NCI-H1105 treated with DMSO at 0.1 percent for 48 hours (cell line): ENCODE data around the gene RAI1.

Experiments used
- DNase-seq: peaks from one replicate; lab custom pipeline; 2025; lab: John Stamatoyannopoulos, UW

The RAI1 gene

DNA sequence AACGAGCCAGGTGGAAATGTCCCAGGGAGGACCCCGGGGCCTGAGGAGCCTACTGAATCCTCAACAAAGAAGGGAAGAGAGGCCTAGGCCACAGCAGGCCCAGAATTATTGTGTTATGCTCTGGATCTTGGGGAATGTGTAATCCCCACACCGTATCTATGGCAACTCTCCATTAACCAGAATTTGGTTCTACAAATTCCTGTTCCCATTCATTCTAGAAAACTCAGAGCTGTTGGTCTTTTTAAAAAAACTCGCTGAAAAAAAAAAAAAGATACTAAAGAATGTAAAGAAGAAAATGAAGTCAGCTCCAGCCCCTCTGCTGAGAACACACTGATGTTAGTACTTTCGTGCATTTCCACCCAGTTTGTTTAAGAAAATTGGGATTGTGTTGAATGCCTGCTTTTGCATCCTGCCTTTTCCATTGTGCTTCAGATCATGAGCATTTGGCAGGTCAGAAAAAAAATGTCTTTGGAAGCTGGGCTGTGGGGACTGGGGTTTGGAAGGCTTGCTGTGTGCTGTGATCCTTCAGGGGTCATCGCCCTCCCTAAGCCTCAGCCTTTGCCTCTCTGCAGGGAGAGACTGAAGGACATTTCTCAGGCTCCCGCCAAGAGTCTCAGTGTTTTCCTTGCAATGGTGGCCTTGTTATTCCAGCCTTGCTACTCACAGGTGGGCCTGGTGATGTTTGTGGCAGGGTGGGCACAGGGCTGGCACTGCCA lies 86.1 kb downstream of the RAI1 start:
- DNase-seq = no peak

DNA sequence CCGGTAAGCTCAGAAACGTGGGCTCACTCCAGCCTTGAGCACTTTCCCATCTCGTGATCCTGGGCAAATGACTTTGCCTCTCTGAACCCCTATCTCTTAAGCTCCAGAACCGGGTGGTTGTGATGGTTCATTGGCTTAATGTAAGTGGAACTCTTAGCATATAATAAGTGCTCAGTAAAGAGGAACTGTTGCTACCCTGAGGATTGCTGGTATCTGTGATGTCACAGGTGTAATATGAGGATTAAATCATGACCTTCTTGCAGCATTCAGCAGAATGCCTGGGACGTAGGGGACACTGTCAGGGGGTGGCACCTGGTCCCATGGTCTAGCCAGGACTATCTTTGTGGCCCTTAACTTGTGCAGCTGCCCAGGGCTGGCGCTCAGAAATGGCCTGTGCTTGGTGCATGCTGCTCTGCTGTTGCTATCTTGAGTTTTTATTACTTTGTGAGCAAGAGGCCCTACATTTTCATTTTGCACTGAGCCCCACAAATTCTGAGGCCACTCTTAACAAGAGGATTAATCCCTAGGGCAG lies 86.7 kb downstream of the RAI1 start:
- no peak for DNase-seq

- DNase-seq = no peak
Measured at GRCh38 chr17:17768424-17769088, 87.3 kb downstream of the RAI1 start.

DNA sequence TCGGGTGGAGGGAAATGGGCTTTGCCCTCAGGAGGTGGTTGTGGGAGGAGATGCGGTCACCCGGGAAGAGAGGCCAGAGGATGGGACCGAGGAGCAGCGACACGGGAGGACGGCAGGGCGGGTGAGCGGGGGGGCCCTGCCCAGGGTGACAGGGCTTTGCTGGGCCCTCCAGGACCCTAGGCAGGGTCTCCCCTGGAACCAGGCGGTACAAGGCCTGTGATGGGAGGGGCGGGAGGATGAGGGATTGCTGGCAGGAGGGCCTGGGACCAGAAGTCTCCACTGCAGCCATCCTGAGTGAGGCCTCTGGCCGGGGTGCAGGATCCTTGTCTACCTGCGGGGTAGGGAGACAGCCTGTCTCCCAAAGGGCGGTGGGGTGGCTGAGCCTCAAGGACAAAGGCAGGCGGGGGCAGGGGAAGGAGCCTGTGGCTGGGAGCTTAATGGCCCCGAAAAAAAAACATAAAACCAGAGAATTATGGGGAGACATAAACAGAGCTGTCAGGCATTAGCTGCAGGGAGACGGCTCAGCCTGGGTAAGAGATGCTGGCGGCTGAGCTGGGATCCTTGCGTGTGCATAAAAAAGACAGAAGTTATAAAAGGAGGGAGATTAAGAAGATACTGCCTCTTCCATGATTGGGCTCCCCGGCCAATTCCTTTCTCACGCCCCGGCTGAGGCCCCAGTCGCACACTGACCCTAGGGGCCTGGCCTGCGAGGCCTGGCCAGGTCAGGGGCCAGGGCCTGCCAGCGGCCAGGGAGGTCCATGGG lies 88.8 kb downstream of the RAI1 start:
- DNase-seq = no peak

- no peak for DNase-seq
Measured at GRCh38 chr17:17770632-17771044, 89.4 kb downstream of the RAI1 start.

DNA sequence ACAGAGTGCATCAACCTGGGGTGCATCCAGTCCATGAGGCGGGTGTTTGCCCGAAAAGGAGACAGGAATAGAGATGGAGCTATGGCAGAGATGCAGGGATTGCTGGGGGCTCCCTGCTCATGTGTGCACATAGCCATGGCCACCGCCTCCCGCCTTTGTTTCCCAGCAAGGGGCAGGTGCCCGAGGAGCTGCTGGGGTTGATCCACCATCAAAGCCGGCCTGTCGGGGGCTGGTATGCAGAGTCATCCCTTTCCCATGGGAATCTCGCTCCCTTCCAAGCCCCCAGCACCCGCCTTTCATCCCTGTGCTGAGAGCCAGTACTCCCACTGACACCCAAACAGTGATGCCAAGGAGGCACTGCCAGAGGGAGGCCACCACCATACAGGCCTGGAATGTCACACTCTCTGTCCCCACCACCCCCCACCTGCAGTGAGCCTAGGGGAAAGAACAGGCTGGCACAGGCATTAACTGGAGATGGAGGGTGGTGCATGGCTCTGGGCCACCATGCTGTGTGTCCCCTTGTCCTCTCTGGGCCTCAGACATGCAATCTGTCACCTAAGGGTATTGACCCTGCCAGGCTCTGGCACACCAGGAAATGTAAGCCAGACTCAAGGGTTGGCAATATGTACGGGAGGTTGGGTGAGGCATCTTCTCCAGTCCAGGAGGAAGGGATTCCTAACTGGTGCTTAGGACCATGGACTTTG lies 90.4 kb downstream of the RAI1 start:
- no peak for DNase-seq

GRCh38 chr17:17772231-17772630 lies 91.0 kb downstream of the RAI1 start:
- no peak for DNase-seq

DNA sequence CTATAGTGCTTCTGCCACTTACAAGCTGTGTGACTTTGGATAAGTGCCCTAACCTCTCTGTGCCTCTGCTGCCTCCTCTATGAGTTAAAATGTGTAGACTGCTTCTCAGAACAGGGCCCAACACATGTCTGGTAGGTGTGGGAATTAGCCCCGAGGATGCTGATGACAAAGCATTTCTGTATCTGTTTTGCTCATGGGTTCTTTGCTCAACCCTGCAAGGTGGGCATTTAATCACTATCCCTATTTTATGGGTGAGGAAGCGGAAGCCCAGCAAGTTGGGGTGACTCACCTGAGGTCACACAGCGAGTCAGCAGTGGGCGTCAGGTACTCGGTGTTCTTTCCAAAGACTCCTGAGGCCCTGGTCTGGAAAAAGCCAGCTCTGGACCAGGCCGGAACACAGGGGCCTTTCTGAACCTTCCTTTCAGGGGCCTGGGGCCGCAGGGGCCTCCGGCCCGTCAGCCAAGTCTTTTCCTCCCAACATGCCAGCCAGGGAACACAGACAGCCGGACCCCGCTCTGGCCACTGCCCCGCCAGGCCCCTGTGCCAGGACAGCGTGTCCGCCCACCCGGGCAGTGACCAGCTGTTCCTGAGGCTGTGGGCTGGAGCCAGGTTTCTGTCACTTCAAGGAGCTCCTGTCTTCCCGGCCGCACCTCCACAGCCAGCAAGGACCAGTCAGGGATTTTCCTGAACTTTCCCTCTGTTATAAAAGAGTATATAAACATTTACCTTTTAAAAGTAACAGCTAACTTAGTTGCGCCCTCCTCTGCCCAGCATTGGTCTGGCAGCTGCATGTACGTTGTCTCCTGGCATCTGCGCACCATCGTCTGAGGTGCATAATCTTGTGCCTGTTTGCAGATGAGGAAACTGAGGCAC lies 93.0 kb downstream of the RAI1 start:
- DNase-seq = no peak

DNA sequence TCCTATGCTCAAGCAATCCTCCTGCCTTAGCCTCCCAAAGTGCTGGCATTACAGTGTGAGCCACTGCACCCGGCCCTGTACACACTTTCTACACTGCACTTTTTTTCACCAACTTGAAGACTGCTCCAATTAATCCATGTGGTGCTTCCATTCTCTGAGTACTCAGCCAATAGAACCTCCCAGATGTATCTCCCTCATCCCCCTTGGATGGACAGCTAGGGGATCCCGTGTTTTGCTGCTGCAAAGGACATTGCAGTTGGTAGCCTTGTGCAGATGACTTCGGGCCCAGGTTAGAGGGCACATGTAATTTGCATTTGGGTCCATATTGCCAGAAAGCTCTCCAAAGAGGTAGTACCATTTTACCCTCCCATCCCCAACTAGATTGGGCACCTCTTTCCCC lies 95.6 kb downstream of the RAI1 start:
- no peak for DNase-seq

DNA sequence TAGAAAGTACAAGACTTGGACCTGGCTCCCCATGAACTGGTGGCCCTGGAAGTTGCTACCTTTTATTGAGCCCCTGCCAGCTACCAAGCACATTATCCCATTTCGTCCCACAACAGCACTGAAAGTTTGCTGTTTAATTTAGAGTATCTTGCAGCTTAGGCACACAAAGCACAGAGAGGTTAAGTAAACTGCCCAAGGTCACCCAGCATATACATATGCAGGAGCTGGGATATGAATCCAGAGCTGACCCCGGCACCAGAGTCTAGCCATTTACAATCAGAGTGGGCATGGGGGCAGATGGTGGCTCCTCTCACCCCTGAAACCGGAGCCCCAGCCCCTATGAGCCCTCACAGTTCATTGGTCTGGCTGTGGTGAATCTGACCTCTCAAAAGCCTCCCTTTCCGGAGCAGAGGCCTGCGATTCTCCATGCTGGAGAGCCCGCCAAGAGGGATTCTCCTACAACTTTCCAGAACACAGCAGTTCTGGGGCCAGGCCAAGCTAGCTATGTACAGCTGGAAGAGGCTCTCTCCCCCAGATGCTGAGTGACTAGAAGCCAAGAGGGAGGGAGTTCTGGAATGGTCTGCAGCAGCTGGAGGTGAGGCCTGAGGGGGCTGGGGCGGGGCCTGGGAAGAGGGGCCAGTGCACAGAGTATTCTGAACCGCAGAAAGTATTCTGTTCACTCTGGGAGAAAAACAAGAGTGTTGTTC lies 97.2 kb downstream of the RAI1 start:
- no peak for DNase-seq

DNA sequence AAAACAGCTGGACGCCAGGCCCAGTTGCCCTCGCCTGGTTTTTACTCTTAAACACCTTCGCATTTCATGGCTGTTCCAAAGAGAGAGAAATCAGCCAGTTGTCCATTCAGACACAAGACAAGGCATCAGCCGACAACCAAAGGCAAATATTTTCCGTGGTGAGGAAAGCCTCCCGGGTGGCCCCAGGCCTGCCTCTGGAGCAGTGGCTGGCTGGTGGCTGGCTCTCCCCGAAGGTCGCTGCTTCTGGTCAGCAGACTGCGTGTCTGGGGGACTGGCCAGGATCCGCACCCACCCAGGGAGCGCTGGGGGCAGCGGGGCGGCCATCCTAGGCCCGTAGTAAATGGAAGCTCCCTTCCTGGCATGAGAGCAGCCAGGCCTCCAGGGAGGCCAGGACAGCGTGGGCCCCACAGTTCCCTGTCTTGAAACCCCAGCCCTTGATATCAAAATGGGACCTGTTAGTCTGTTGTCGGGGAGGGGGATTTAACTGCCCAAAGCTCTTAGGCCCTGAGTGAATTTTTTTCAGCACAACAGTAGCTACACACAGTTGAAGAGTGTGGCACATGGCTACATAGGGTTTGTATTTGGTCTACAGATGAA lies 97.9 kb downstream of the RAI1 start:
- DNase-seq = no peak

DNA sequence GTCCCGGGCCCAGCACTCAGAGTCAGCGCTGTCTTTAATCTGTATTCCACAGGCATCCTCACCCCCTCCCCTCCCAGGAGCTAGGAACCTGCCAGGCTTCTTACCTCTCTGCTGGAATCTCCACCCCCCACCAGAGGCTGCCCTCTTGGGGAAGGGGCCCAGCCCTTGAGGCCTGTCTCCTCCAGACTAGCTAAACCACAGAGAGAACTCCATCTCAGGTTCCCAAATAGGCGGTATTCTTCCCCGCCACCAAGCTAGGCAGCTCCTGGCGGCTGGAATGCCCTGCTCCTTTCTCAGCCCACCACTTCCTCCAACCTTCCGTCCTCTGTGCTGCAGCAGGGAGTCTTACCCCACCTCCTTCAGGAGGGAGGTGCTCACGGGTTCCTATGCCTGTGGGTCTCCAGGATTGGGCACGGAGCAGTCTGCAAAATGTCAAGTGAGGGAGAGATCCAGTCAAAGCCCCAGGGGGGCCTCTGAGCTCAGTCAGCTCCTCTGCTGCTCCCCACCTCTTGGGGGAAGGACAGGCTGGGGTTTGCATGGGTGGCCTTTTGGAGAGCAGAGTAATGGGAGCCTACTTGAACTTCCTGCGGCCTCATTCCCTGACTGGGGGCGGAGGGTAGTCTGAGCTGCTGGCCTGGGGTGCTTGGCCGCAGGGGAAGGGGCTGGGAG lies 99.8 kb downstream of the RAI1 start:
- no peak for DNase-seq

DNA sequence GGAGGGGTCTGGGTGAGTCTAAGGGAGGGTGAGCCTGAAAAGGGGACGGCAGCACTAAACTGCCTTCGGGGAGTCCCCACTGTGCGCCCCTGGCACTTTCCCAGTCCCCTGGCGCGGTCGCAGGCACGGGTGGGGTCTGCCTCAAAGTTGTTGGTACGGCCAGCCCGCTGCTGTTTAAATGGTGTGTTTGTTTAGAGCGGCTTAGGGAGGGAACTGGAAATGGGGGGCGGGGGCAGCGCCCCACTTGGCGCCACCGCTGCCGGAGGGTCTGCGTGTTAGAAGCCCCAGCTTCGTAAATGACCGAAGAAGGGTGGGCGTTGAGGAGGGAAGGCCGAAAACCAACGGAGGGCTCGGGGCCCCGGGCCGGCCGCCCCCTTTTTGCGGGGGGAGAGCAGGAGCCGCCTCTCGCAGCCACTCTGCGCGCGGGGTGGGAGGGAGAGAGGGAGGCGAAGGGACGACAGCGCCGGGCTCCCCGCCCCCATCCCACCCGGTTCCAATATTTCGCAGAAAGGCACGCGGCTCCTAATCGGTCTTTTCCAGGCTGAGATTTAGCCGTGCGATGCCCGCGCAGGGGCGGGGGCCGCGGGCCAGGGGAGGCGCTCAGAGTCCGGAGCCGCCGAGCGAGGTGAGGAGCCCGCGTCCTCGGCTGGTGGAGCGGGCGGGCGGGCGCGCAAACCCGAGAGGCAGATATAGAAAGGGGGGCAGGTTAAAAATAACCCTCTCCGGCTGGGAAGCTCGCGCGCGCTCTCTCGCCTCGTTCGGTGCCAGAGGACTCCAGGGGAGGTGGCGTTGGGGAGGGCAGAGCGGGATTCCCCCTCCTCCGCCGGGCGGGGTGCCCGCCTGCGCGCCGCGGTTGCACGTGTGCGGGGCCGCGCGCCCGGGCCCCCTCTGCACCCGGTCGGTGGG lies 100.6 kb downstream of the RAI1 start:
- peak; percentile 83 for DNase-seq

DNA sequence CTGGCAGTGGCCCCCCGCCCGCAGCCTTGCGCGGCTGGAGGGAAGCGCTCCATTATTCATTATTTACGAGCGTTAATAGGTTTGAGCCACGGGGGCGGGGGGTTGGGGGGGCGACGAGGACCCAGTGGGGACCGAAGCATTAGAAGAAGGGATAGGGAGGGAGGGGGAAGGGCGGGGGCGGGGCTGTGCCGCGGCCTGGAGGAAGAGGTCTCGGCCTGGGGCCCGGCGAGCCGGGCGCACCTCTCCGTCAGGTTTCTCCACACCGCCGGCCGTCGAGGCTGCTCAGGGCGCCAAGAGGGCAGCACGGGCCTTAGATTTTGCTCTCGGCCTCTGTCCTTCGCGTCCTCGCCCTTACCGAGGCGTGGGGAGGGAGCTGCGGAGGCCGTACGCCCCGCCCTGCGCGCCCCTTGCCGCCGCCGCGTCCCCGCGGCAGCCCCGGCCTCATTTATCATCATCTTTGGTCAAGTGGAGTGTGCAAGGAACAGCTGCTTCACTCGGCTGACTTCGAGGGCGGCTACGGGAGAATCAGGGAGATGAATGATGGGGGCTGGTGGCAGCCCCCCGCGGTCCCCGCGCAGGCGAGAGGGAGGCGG lies 101.4 kb downstream of the RAI1 start:
- peak; percentile 60 for DNase-seq

DNA sequence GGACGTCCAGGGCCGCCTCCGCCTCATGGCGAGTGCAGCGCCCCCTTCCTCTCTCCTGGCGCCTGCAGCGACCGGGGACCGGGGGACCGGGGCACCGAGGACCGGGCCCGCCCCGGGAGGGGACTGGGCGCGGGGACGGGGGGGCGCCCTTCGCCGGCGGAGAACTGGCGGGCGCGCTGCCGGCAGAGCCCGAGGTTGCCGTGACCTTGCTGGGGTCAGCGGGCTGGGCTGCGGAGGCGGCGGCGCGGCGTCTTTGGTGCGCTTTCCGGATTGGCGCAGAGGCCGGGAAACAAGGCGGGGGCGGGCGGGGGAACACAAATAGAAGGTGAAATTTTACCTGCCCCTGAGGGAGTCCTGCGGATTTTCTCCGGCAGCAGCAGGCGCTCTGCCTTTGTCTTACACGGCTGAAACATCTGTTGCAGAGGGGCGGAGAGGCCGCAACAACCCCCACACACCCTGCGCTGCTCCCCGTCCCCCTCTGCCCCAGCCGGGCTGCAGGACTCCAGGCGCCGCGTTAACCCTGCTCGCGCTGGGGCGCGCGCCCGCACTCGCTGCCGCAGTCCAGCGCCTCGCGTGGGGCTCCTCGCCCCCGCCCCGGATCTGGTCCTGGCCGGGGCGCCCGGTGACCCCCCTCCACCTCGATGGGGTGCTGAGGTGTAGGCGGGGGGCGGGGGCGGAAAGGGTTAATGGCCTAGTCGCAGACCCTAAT lies 102.0 kb downstream of the RAI1 start:
- peak; percentile 85 for DNase-seq

GRCh38 chr17:17783825-17784656 lies 102.8 kb downstream of the RAI1 start:
- DNase-seq = peak; percentile 98
